ENCODE data around the gene KIZ.

DNA sequence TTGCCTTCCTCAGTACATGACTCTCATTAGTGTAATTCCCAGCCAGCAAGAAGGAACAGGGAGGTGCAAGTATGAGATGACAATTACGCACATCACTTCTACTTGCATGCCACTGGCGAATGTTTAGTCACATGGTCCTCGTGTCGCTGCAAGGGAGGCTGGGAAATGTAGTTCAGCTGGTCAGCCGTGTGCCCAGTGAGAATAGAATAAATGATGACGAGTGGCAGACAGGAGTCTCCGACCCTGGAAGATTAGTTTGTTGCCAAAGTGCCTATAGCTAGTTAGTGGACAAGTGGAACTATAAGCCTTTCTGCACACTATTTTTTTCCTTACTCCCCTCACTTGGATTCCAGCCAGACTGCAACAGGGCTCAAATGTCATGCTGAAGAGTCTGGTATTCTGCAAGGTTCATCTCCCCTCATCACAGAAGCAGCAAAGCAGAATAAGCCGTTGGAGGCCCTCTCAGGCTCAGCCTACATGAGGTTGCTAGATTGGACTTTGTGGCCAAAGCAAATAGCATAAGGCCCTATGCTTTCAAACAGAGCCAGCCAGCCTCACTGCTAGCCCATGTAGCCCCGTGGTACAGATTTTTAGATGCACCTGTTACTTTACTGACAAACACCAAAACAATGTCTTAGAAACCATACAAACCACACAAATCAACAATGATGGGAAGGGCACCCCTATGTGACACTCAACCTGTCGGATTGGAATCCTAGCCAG is 29.4 kb upstream of the KIZ start:
- TF ChIP-seq CTCF (IDR thresholded peaks at IDR 0.05) (no peak), POLR2A (IDR thresholded peaks at IDR 0.05) (no peak)

Data from heart left ventricle (tissue), 13 donors.